ENCODE data around the gene ACACA.
"Not testable (repeated sequence)": the region's sequence is repeated elsewhere in the genome, so short reads cannot be mapped to it uniquely, and the experiment has no call there.

ACACA gene

GRCh38 chr17:37082985-37083384 is 323.7 kb downstream of the ACACA start:
- CTCF ChIA-PET, result interaction anchor here (0.9 to 1.0 kb wide), 2 partner anchors 35 to 480 kb away, joined by 3 to 4 read pairs; no protein-coding TSS in a partner anchor
- no peak for TF ChIP-seq CTCF (IDR thresholded peaks at IDR 0.05; ENCODE audit: insufficient read depth, low read length, missing control alignments)
- POLR2A ChIA-PET, result no interaction called here

GRCh38 chr17:37082311-37082860 is 324.2 kb downstream of the ACACA start:
- POLR2A ChIA-PET, result no interaction called here
- TF ChIP-seq CTCF (IDR thresholded peaks at IDR 0.05; ENCODE audit: insufficient read depth, low read length, missing control alignments), result no peak
- no peak for DNase-seq (ENCODE audit: low read depth, low spot score)
- CTCF ChIA-PET, result interaction anchor here (0.9 to 1.0 kb wide), 2 partner anchors 35 to 479 kb away, joined by 3 to 4 read pairs; no protein-coding TSS in a partner anchor
- H3K4me3 ChIP-seq (ENCODE audit: low read depth, low read length), result no peak overlapping the region

More at GRCh38 chr17:37082985-37083384, 323.7 kb downstream of the ACACA start:
- H3K4me3 ChIP-seq (ENCODE audit: low read depth, low read length), result no peak overlapping the region
- no peak for DNase-seq (ENCODE audit: low read depth, low spot score)

GRCh38 chr17:37081287-37081686 is 325.3 kb downstream of the ACACA start:
- no peak for DNase-seq (ENCODE audit: low read depth, low spot score)
- H3K4me3 ChIP-seq (ENCODE audit: low read depth, low read length), result no peak overlapping the region
- ChIA-PET POLR2A (no interaction called here), CTCF (interaction anchor here (1.3 kb wide), 1 partner anchor 34 kb away, joined by 3 read pairs; no protein-coding TSS in a partner anchor)
- no peak for TF ChIP-seq CTCF (IDR thresholded peaks at IDR 0.05; ENCODE audit: insufficient read depth, low read length, missing control alignments)

- TF ChIP-seq CTCF (IDR thresholded peaks at IDR 0.05; ENCODE audit: insufficient read depth, low read length, missing control alignments), result no peak
- no peak for DNase-seq (ENCODE audit: low read depth, low spot score)
- no peak overlapping the region for H3K4me3 ChIP-seq (ENCODE audit: low read depth, low read length)
- POLR2A ChIA-PET, result no interaction called here
- CTCF ChIA-PET, result interaction anchor here (0.7 to 1.2 kb wide), 2 partner anchors 10 to 17 kb away, joined by 3 read pairs; no protein-coding TSS in a partner anchor
Observed at GRCh38 chr17:37079735-37080134, 326.9 kb downstream of the ACACA start.

GRCh38 chr17:37079065-37079708 is 327.4 kb downstream of the ACACA start:
- ChIA-PET POLR2A (no interaction called here), CTCF (interaction anchor here (0.6 to 1.2 kb wide), 3 partner anchors 10 to 31 kb away, joined by 3 read pairs; no protein-coding TSS in a partner anchor)
- DNase-seq (ENCODE audit: low read depth, low spot score), result no peak
- TF ChIP-seq CTCF (IDR thresholded peaks at IDR 0.05; ENCODE audit: insufficient read depth, low read length, missing control alignments), result no peak
- H3K4me3 ChIP-seq (ENCODE audit: low read depth, low read length), result no peak overlapping the region

- H3K4me3 ChIP-seq (ENCODE audit: low read depth, low read length); DNase-seq (ENCODE audit: low read depth, low spot score); POLR2A ChIA-PET: not testable (repeated sequence)
- CTCF ChIA-PET, result interaction anchor here (0.9 kb wide), 1 partner anchor 102 kb away, joined by 3 read pairs; no protein-coding TSS in a partner anchor
Observed at GRCh38 chr17:37073464-37073863, 333.2 kb downstream of the ACACA start.
